HUDEP-2 (cell line): Measurements from ENCODE around the gene OGDHL.

Experiments
- DNase-seq, 76 experiments: peaks; one replicate each; lab custom pipeline; 2025; ENCODE audit not compliant: unreplicated experiment in 76 of 76; lab: John Stamatoyannopoulos, UW

The OGDHL gene

DNA sequence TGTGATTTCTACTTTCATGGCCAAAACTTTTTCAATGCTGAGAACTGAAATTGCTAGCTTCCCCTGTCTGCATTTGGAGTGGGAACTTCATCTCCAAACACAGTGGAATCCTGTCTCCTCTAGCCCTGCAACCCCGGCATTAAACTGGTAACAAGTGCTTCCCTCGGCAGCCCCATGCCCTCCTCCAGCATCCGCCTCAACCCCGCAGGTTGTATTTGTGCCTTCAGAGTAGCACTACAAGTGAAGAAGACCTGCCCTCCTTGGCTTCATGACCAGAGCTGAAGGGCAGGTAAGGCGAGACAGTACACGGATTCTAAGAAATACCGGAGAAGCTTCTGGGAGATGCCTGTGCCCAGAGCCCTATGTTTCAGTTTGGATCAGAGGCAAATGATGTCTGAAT lies 65.8 kb downstream of the OGDHL start:
- no peak for DNase-seq

- DNase-seq, result no peak
These were observed 67.7 kb downstream of the OGDHL start for GRCh38 chr10:49694466-49694865.

DNA sequence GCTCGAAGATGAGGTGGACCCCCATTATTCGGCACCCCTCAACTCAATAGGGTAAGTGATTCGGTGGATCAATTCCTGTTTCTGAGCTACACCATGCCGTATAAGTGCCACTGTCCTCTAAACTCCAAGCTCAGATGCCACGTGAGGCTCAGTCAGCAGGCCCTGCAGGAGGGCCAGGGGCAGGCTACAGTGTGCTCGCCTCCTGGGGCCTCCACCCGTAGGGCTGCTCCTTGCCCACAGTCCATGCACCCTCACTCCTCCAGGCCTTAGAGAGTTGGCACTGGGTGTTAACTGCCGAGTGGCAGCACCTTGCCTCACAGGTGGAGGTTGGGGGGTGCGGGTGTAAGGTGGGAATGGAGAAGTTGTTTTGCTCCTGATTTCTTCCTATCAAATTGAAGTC lies 70.5 kb downstream of the OGDHL start:
- DNase-seq, result no peak

DNA sequence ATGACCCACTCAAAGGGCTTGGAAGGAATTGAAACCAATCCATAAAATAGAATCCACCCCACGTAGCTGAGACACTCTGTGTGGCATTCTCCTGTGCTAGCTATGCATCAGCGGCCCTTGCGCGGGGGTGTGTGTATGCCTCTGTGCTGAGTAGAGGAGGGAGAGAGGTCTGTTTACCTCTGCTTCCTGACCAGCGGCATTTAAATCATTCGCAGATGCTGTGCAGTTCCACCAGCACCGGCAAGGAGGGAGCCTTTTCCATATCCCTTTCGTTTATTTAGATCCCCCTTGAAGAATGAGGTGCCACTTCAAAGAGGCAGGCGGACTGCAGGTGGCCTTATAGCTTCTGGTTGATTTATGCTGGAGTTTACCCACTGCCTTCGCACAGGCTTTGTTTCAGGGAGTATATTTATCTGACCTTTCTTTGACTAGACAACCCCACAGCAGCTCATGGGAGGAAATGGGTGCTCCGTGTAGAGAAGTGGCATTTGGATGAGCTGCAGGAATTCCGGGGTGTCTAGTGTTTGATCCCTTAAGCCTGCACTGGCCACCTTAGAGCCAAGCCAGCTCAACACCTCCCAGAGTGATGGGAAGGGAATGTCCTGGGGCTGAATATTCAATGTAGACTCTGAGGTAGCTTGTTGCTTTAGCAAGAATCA lies 71.3 kb downstream of the OGDHL start:
- no peak for DNase-seq

DNA sequence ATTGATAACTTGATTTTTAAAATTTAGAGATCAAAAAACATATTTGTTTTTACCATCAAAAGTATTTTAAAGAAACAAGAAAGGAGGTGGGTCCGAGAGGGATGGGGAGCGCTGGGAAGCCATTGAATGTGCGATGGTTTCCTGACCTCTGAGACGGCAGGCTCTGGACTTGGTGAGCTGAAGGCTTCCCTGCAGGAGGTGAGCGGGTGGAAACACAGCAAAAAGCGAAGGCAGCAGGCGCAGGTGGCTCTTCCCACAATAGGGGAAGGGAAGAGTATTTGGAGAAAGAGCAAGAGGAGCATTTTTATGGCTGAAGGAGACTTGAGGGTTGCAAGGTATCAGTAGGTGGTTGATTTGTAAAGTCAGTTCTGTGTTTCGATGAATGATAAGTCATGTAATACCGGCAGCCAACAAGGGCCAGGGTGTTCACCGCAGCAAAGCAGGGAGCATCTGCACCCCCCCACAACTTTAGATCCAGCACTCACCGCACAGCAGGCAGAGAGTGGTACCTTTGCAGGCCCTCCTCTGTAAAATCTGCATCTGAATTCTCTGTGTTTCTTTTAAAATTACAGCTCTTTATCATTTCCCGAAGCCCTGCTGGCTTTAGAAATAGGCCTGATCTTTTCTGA lies 72.1 kb downstream of the OGDHL start:
- no peak for DNase-seq

GRCh38 chr10:49688920-49689319 lies 73.2 kb downstream of the OGDHL start:
- no peak for DNase-seq

DNA sequence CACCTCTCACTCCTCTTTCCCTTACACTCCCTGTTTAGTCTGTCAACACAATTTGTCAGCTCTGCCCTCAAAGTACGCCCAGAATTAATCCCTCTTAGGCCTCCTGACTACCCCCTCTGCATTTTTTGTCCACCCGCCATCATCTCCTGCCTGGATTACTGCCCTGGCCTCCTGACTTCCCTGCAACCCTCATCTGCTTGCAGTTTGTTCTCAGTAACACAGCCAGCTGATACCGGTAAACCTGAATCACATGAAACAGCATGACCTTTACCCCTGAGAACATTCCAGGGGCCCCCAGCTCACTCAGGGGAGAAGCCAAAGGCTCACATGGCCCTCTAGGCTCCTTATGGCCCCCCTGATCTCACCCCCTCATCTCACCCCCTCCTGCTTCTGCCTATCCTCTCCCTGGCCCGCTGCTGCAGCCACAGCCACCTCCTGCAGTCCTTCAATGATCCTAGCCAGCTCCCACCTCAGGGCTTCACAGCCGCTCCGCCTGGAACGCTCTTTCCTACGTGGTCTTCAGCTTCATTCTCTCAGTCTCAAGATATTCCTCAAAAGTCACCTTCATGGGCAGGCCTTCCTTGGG lies 73.8 kb downstream of the OGDHL start:
- DNase-seq, result no peak

DNA sequence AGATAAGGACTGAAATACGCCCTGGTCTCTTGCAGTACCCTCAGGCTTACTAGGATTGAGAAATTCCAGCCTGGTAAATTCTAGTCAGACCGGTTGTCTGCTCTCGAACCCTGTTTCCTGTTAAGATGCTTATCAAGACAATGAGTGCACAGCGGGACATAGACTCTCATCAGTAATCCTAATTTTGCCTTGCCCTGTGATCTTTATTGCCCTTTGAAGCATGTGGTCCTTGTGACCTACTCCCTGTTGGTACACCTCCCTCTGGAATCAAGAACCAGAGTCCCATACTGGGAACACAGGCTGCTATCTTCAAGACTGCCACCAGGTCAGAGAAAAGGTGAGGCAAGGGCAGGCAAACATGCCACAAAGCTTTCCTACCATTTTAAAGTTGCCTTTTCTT lies 75.5 kb downstream of the OGDHL start:
- DNase-seq, result no peak
